ENCODE data around the gene DNM3.
A peak's percentile ranks its signal among the peaks of the same experiment; 100 is the strongest.

GRCh38 chr1:172401892-172402291 is 560.6 kb downstream of the DNM3 start:
- peak; percentile 50 for TF ChIP-seq CTCF (IDR thresholded peaks at IDR 0.05; ENCODE audit: low read depth, low read length, poor library complexity, severe bottlenecking)
- TF ChIP-seq EZH2phosphoT487 (IDR thresholded peaks at IDR 0.05; ENCODE audit: borderline replicate concordance, low read length) = no peak

All from DOHH2 (cell line).